Measurements from ENCODE around the gene PNPLA7.
"Not testable (repeated sequence)": the region's sequence is repeated elsewhere in the genome, so short reads cannot be mapped to it uniquely, and the experiment has no call there.

PNPLA7 gene

DNA sequence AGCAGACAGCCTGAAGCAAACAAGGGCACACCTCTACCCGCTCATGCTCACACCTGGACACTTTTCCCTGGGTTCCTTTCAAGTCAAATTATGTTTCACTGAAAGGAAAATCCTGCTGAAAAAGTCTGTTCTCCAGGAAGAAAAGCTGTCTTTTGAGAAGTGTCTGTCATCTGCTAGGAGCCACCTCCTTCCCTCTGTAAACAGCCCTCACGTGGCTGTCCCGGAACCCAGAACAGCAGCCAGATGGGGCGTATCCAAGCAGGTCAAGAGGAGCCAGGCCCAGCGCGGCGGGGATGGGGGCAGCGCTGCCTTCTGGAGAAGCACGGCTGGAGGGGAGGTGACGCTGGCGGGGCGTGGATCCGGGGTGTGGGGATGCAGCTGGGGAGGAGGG lies at the start of gene PNPLA7:
Gene PNPLA7 (minus strand): TSS at position 172 of the 391 bp plus-strand sequence. CDS start 205 bp downstream, outside the sequence.
- peak; percentile 45 for DNase-seq

GRCh38 chr9:137598943-137599342 lies 48.7 kb upstream of the PNPLA7 start:
- DNase-seq: no peak

DNA sequence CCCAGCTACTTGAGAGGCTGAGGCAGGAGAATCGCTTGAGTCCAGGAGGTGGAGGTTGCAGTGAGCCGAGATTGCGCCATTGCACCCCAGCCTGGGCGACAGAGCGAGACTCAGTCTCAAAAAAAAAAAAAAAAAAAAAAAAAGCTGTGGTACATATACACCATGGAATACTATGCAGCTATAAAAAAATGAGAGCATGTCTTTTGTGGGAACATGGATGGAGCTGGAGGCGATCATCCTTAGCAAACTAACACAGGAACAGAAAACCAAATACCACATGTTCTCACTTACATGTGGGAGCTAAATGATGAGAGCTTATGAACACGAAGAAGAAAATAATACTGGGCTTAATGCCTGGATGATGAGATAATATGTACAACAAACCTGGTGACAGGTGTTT lies 46.4 kb upstream of the PNPLA7 start:
- not testable (repeated sequence) for DNase-seq

- DNase-seq: no peak
Measured at GRCh38 chr9:137593176-137593575, 43.0 kb upstream of the PNPLA7 start.

GRCh38 chr9:137592767-137593166 lies 42.6 kb upstream of the PNPLA7 start:
- no peak for DNase-seq

DNA sequence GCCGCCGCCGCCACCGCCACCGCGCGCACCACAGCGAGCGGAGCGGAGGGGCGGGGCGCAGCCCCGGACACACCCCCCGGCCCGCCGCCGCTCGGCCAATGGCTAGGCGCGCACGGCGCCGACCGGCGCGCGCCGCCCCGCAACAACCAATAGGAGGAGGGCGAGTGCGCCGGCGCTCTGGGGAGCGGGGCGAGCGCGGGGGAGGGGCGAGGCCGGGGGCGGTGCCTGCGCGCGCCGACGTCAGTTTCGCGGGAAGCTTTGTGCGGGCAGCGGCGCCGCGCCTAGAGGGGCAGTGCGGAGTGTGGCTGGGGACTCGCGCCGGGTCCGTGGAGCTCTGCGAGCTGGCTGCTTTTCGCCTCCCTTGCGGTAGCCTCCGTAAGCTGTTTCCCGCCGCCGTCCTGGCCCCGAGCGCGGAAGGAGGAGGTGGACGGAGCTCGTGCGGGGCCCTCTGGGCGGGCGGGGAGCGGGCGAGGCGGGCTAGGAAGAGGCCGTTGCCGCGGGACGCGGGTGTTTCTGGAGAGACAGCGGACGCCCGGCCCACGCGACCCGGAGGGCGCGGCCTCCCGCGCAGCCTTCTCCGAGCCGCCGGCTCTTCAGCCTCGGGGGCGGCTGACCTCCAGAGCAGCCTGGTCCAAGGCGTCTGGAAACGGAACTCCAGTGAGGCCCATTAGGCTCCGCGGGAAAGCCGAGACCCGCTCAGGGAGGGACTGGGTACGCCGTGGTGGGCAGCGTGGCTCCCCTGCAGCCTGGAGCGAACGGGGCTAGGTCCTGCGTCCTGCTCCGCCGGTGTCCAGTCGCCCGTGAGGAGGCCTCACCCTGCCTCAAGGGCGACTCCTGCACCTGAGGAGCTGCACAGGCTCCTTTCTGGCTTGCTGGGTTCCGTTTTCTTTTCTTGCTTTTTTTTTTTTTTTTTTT lies 40.5 kb upstream of the PNPLA7 start, which contains the start of gene ZMYND19:
Gene ZMYND19 (minus strand): TSS at position 44 of the 915 bp plus-strand sequence. CDS start 249 bp downstream, outside the sequence.
- DNase-seq: peak; percentile 89

DNA sequence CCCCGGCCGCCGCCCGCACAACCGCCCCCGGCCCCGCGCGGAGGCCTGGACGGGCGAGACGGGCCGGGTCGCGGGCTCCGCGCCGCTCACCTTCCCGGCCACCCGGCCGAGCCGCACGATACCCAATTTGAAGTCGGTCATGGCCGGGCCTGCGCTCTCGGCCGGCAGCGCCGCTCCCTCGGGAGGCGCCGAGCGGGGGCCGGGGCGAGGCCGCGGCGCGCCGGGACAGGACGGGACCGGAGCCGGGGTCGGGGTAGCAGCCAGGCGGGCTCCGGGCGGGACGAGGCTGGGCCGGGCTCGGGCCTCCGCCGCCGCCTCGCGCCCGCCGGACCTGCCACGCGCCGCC lies 39.9 kb upstream of the PNPLA7 start:
- no peak for DNase-seq

DNA sequence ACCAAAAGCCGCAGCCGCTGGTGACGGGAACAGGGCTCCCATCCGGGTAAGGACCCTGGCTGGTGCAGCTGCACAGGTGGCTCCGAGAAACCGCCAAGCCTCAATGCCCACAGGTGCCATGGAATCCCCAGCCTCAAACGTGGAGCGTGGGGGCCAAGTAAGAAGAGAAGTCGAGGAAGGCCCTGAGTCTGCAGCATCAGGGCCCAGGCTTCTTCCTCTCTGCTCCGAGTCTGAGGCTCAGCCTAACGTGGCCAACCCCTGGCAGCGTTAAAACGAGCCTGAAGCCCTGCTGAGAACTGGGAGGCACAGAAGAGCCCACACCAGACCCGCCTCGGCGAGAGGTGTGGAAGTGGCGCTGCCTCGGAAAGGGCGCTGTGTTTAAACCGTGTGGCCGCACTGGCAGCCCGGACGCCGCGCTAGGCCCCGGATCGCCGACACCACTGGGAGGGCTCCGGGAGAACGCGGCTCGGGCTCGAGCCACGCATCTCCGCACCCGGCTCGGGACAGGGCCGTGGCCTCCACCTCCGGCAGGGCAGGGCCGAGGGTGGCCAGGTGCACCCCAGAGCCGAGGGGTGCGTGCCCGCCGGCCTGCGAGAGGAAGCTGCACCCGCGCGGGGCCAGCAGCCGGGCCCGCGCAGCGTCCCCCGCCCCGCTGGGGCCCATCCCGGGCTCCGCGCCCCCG lies 39.4 kb upstream of the PNPLA7 start:
- DNase-seq: no peak

DNA sequence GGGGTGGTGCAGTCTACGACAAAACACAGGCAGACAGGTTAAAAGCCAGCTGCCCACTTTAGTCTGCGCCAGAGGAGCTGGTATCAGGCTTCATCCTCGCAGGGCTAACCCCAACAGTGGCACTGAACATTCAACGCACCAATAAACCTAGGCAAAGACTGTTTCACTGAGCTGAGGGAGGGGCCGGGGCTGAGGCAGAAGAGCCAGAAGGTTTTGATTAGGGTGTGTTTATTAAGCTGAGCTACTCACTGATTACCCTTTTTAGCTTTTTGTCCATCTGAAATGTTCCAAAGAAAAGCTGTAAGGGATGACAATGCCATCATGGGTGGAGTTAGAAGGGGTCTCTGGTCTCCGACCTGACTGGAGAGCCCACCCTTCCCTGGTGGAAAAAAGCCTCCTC lies 38.7 kb upstream of the PNPLA7 start:
- DNase-seq: no peak

GRCh38 chr9:137588311-137588710 lies 38.1 kb upstream of the PNPLA7 start:
- no peak for DNase-seq

- DNase-seq: no peak
Measured at GRCh38 chr9:137586854-137587253, 36.7 kb upstream of the PNPLA7 start.

GRCh38 chr9:137583957-137584356 lies 33.8 kb upstream of the PNPLA7 start:
- DNase-seq: no peak

- DNase-seq: no peak
Measured at GRCh38 chr9:137583347-137583746, 33.1 kb upstream of the PNPLA7 start.

GRCh38 chr9:137582286-137582860 lies 32.2 kb upstream of the PNPLA7 start:
- no peak for DNase-seq

DNA sequence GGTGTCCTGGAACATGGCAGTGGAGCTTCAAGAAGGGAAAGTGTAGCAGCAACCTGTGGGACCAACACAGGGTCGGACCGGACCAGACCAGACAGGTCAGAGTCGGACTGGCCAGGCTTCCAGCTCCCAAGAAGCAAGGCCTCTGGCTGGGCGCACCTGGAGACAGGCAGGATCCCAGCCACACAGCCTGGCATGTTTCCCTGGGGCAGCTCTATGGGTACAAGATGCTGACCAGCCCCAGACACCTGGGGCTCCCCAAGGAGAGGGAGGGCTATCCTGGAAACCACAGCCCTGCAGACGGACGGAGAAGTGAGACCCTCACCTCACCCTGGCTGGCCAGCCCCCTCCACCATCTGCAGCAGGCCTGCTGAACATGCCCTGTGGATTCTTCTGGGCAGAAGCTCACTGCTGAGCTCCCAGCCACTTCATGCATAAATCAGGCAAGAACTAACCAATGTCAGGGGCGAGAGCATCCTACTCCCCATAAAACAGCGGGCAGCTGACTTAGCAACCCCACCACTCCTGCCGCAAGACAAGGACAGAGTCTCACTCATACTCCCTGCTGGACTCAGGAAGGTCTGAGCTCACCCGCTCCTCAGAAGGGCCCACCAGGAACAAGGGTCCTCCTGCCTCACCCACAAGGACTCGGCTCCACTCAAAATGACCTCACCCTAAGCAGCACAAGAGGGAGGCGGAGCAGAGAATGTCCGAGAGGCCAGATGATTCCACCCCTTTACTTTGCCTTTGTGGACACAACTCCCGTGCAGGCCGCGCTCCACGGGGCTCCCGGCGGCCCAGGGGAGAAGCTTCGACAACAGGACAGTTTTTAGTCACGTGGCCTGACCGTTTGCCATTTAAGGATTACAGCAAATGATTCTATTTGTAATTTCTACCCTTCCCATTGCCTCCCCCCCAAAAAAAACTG lies 31.4 kb upstream of the PNPLA7 start:
- DNase-seq: no peak

GRCh38 chr9:137580954-137581322 lies 30.7 kb upstream of the PNPLA7 start:
- DNase-seq: no peak

- no peak for DNase-seq
Measured at GRCh38 chr9:137580209-137580953, 30.2 kb upstream of the PNPLA7 start.

GRCh38 chr9:137579259-137579604 lies 29.0 kb upstream of the PNPLA7 start:
- no peak for DNase-seq

DNA sequence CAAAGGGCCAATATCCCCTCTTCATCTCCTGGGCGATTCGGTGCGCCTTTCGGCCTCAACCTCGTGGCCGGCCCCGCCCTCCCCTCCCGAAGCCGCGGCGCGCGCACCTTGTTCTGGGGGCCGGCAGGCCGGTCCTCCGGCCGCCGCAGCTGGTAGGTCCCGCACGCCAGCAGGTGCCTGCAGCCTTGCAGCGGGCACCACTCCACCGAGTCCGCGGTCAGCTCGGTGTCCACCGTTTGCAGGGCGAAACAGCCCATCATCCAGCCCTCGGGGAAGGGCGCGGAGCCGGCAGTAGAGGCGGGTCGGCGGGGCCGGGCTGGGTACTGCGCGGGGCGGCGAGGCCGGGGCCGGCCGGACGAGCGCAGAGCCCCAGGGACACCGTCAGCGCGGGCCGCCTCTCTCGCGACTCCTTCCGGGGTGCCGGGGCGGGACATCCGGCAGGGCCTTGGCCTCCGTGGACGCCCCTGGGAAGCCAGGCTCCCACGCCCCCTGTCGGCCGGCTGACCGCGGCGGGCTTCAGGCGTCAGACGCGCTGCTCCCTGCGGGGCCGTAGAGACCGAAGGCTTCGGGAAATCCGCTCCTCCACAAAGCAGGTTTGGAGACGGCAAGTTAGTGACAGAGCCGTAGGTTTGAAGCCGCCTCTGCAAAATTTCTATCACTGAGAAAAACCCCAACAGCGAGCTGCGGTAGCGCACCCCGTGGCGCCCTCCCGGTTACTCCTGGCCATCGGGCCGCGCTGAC lies 28.5 kb upstream of the PNPLA7 start, which contains the start of gene DPH7:
Gene DPH7 (minus strand): TSS at position 408 of the 741 bp plus-strand sequence. CDS start 148 bp downstream, at position 260.
- DNase-seq: peak; percentile 88

DNA sequence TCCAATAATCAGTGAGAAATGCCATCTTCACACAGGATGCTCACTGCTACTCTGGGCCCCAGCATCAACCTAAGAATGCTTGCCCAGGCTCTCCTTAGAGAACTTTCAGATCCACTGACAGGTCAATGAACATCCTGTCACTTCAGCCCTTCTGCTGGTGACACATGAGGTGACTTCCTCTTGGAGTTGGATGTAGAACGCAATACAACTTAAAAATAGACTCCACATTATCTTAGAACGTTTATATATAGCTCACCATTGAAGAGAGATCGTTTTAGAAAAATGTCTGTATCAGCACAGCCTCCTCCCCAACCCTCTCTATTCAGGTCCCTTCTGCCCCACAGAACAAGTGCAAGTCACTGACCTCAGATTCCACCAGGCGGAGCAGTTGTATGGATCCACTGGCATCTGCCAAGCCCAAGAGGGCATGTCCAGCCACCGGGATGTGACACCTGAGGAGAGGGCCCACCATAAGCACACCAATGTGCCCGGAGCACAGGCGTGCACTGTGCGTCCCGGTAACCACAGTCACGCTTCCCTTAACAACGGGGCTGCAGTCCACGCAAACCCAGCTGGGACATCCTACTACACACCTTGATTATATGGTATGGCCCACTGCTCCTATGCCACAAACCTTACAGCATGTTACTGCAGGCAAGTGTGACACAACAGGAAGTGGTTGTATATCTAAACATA lies 25.7 kb upstream of the PNPLA7 start:
- DNase-seq: no peak

GRCh38 chr9:137575364-137575715 lies 25.1 kb upstream of the PNPLA7 start:
- DNase-seq: no peak
